Measurements from ENCODE around the gene LSM2.
A peak's percentile ranks its signal among the peaks of the same experiment; 100 is the strongest.
"Not testable (repeated sequence)": the region's sequence is repeated elsewhere in the genome, so short reads cannot be mapped to it uniquely, and the experiment has no call there.

The LSM2 gene

GRCh38 chr6:31795616-31796298 is 11.0 kb downstream of the LSM2 start, which contains the start of gene VARS1:
Gene VARS1 (minus strand): TSS chr6:31795752. CDS start chr6:31795217, 535 bp downstream.
- DNase-seq: peak; percentile 92

DNA sequence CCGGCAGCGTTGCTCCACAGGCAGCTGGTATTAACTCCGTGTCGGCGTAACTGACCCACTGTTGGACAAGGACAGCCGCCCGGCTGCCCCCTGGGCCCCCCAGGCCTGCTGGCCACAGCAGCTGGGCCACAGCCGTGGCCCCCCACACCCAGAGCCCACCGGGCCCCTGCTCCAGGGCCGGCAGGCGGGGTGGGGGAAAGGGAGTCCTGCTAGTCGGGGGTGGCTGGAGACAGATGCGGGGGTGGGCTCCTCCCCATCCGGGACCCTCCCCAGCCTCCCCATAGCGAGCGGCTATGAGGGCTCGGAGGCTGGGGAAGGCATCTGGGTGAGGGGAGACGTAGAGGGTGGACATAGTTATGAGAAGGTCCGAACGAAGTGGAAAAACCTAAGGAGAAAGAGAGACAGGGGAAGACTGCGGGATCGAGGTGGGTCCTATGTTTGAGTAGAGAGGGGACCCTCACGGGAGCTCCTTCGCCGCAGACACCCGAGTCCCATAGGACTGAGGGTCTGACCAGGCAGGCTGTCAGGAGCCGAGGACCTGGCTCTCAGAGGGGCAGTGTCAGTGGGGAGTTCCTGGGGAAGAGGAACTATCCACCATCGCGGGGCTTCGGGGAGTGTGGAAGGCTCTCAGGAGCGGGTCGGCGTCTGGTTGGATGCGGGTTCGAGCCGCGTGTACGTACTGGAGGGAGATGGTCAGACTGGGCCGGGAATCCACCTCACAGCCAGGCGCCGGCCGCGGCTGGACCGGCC is 11.7 kb downstream of the LSM2 start:
- DNase-seq: no peak

- no peak for DNase-seq
These were observed 12.4 kb downstream of the LSM2 start for GRCh38 chr6:31794294-31794865.

DNA sequence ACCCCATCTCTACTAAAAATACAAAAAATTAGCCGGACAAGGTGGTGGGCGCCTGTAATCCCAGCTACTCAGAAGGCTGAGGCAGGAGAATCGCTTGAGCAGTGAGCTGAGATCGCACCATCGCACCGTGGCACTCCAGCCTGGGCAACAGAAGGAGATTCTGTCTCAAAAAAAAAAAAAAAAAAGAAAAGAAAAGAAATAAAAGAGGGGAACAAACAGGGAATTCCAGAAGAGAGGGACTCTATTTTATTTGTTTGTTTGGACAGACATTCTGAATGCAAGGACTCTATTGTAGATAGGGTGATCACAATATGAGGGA is 12.9 kb downstream of the LSM2 start:
- DNase-seq: not testable (repeated sequence)

DNA sequence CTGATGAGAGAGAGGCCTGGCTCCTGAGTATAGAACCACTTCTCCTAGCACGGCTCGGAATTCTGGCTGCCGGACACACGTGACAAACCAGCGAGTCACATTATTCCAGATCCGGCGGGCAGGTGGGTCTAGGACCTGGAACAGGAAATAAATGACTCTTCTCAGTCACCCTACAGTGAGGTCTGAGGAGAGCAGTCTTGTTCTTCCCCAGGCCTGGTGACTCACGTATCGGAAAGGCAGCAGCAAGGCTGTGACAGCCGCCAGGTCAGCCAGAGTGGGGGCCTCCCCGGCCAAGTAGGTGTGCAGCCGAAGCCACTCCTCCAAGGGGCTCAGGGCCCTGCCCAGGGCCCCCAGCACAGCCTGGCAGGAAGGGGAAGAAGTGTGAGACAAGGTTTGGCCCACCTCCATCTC is 14.0 kb downstream of the LSM2 start:
- no peak for DNase-seq

GRCh38 chr6:31792090-31792374 is 14.7 kb downstream of the LSM2 start:
- DNase-seq: no peak

DNA sequence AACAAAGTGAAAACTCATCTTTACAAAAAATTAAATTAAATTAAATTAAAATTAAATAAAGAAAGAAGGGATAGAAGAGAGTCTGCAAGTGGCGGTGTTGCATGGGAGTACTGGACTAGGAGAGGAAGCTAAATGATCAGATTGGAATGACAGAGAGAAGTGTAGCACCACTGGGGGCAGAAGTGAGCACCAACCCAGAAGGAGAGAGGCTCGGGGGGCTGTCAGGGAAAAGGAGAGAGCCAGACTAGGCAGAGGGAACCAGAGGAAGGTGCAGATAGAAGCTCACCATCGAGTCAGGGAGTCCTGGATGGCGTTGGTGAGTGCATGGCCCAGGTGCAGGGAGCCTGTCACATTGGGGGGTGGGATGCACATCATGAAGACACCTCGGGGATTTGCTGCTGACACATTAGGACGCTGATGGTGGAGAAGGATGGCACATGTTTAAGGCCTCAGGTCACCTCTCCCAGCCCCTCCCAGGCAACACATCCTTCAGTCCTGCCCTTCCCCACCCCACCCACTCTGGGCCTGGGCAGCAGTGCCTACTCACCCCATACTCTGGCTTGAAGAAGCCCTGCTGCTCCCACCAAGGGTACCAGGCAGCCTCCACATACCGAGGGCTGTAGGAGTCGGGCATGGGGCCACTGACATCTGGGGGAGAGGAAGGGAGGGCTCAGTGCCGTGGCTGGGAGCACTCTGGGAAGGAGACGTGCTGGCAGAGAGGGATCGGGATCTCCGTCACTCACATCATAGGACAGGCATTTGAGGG is 15.3 kb downstream of the LSM2 start:
- DNase-seq: peak; percentile 57

DNA sequence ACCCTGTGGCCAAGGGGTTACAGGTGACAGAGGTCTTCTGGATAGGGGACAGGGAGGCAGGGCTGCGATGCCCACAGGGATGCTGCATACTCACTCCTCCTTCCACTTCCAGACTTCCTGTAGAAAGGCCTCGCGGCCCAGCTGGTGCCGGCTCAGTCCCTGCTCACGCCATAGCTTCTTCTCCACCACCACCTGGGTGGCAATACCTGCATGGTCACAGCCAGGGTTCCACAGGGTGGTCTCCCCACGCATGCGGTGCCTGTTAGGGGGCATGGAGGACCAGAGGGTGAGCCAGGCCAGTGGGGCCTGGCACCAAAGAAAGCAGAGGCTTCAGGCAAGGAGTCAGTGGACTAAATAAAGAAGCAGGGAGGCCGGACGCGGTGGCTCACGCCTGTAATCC is 21.3 kb downstream of the LSM2 start:
- no peak for DNase-seq

- no peak for DNase-seq
These were observed 22.5 kb downstream of the LSM2 start for GRCh38 chr6:31784098-31784925.

DNA sequence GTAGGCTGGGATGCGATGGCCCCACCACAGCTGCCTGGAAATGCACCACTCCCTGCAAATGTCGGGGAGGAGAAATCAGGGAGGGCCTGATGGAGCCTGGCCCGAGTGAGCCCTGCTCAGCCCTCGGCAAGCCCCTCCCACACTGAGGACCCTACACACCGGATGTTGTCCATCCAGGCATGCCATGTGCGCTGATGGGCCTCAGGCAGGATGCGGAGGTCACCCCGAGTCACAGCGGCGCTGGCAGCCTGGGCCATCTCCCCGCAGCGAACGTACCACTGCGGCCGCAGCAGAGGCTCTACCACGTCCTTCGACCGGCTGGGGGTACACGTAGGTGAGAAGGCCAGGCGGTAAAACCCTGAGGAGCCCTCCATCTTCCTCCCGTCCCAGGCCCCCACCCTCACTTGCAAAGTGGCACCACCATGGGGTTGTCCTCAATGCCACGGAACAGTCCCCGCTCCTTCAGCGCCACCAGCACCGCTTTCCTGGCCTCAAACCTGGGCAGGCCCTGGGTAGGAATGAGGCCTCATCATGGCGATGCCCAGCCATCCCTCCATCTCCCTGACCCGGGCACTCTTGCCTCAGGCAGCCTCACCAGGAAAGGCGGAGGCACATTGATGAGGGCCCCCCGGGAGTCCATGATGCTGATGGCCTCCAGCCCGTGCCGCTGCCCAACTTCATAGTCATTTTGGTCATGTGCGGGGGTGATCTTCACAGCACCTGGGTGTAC is 24.5 kb downstream of the LSM2 start:
- DNase-seq: no peak

- DNase-seq: no peak
These were observed 25.3 kb downstream of the LSM2 start for GRCh38 chr6:31781244-31782125.

DNA sequence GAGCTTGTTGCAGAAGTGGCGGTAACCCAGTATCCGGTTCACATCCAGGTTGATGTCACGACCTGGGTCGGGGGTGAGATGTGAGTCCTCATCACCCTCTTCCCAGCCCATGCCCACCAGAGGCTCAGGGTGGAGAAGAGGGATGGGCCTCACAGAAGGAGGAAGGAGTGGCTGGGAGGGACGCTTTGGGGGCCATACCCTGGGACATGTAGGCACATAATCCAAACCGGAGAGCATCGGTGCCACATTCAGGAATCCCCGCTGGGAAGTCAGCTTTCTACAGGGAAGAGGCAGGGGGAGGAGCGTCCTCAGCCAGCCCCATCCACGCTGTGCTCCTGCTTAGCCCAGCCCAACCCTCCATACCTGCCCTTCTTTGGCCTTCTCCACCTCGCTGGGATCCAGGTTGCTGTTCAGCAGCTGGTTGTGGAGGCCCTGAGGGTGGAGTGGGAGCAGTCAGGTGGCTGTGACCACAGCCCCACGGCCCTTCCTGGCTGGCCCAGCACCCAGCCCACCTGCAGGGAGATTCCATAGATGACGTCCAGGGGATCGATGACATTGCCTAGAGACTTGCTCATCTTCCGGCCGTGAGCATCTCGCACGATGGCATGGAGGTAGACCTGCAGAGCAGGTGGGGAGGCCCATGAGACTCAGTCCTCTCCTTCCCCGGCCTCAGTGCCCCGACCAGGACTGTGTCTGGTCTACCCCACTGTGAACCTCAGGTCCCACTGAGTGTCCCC is 26.1 kb downstream of the LSM2 start:
- no peak for DNase-seq

- DNase-seq: no peak
These were observed 26.9 kb downstream of the LSM2 start for GRCh38 chr6:31779908-31780307.

GRCh38 chr6:31778999-31779885 is 27.5 kb downstream of the LSM2 start:
- no peak for DNase-seq

DNA sequence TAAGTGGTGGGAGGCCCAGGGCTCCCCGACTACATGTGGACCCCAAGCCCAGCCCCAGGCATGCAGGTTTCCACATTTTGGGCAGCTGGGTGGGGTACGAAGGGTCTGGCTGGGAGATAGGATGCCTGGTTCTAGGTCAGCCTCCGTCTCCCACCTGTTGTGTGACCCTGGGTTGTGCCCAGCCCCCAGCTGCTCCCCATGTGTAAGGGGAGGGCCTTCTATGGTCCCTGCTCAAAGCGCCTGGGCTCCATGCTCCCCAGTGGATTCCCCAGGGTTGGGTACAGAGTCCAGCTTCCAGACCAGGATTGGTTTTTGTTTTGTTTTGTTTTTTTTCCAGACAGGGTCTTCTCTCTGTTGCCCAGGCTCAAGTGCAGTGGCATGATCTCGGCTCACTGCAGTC is 28.6 kb downstream of the LSM2 start:
- DNase-seq: no peak

DNA sequence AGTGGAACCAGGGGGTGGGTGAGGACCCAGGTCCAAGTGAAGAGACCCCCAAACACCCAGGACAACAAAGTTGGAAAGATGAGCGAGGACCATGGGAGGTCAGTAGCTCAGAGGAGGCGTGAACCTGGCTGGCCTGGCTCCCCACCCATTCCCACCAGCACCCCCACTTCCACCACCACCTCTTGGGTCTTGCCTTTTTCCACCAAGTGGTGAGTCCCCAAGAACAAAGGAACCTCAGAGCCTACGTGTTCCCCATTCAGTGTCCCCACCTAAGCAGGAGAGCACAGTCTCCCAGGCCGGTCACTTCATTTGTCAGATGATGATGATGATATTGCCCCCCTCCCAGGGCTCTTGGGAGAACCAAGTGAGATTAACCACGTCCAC is 29.1 kb downstream of the LSM2 start:
- no peak for DNase-seq

- DNase-seq: peak; percentile 77
These were observed 29.6 kb downstream of the LSM2 start, which contains the start of gene VWA7 for GRCh38 chr6:31776989-31777666. Gene VWA7 (minus strand): TSS chr6:31777328. CDS start chr6:31776779, 549 bp downstream.

- DNase-seq: no peak
These were observed 30.2 kb downstream of the LSM2 start for GRCh38 chr6:31776485-31776988.
